Natural killer cell (primary cell): ENCODE measurements around the gene SETBP1. TPM values are rescaled to one million over a fixed set of nuclear protein-coding genes. Genes with fewer than 3 reads are reported as not detected.

Experiments
- ATAC-seq, 3 donors: fragments of 150-1000 bp in 2 of 3; fragments of 200-7000 bp in 1 of 3; cut with Tn5 transposase; 1 replicate in 1 of 3; 2 replicates in 2 of 3; pipeline ENCODE4 v1.10.0; 2021; ENCODE audit warnings: mild to moderate bottlenecking in 2 of 3, moderate library complexity in 2 of 3
- DNase-seq, 2 donors: peaks; one replicate each; pipeline versions ENCODE4 v3.0.0 to v3.0.0-alpha.2; 2013 to 2021; ENCODE audit warnings: mixed read lengths in 1 of 2
- H3K27ac ChIP-seq: one replicate; pipeline ENCODE4 v1.5.1; 2013; ENCODE audit warnings: mild to moderate bottlenecking, low read length
- H3K27me3 ChIP-seq: one replicate; pipeline ENCODE4 v1.6.1; 2013; ENCODE audit warnings: low read length; ENCODE audit not compliant: control insufficient read depth, insufficient read depth
- H3K36me3 ChIP-seq: one replicate; pipeline ENCODE4 v1.6.1; 2013; ENCODE audit warnings: low read length; ENCODE audit not compliant: control insufficient read depth, insufficient read depth
- H3K4me1 ChIP-seq: one replicate; pipeline ENCODE4 v1.6.1; 2013; ENCODE audit warnings: low read length; ENCODE audit not compliant: control insufficient read depth, insufficient read depth
- H3K4me3 ChIP-seq: one replicate; pipeline ENCODE4 v1.5.1; 2013; ENCODE audit warnings: low read length
- H3K9me3 ChIP-seq: one replicate; pipeline ENCODE4 v1.6.1; 2013; ENCODE audit warnings: low read length; ENCODE audit not compliant: control insufficient read depth, insufficient read depth
- H3K27ac Mint-ChIP-seq, 2 donors: one replicate each; pipeline ENCODE4 v1.8.0; 2022; ENCODE audit warnings: mild to moderate bottlenecking in 2 of 2, mixed read lengths in 2 of 2, moderate library complexity in 1 of 2
- H3K27me3 Mint-ChIP-seq, 2 donors: one replicate each; pipeline ENCODE4 v1.8.0; 2022; ENCODE audit warnings: low read depth in 2 of 2, mixed read lengths in 2 of 2
- H3K36me3 Mint-ChIP-seq: one replicate; pipeline ENCODE4 v1.8.0; 2022; ENCODE audit warnings: mixed read lengths
- H3K4me1 Mint-ChIP-seq, 2 donors: one replicate each; pipeline ENCODE4 v1.8.0; 2022; ENCODE audit warnings: mixed read lengths in 2 of 2
- H3K4me3 Mint-ChIP-seq: one replicate; pipeline ENCODE4 v1.8.0; 2022; ENCODE audit warnings: mild to moderate bottlenecking, moderate library complexity, mixed read lengths
- H3K9me3 Mint-ChIP-seq, 2 donors: one replicate each; pipeline ENCODE4 v1.8.0; 2022; ENCODE audit warnings: mixed read lengths in 2 of 2
- WGBS: methylation state at CpG from one replicate; pipeline ENCODE4 v1.1.7; 2013; ENCODE audit warnings: missing lambda C conversion rate; ENCODE audit not compliant: insufficient coverage; 5-methylcytosine and 5-hydroxymethylcytosine counted together
- intact Hi-C: fragments of 100-400 bp; cut with micrococcal nuclease; formaldehyde crosslinking; loops from one replicate; pipeline ENCODE4 v1.14.2; 2022
- total RNA-seq, 4 donors: library from RNA; stranded (reverse); fragments of 120-200 nt in 1 of 4; gene quantifications; one replicate each; pipeline versions ENCODE4 v1.2.3 to v1.2.4, GENCODE V29; 2013 to 2022
- TF ChIP-seq, protein P1 (sequence below): fragments of 200-600 bp; IDR thresholded peaks from one replicate; pipeline ENCODE4 v1.8.0; 2022; ENCODE audit warnings: antibody characterized with exemption

The SETBP1 gene
- total RNA-seq, 3 donors from 2014 or later (not counting 1 experiment from before 2014, with no cell fraction given), result 36.0 to 46.6 (median 41.2) TPM

DNA sequence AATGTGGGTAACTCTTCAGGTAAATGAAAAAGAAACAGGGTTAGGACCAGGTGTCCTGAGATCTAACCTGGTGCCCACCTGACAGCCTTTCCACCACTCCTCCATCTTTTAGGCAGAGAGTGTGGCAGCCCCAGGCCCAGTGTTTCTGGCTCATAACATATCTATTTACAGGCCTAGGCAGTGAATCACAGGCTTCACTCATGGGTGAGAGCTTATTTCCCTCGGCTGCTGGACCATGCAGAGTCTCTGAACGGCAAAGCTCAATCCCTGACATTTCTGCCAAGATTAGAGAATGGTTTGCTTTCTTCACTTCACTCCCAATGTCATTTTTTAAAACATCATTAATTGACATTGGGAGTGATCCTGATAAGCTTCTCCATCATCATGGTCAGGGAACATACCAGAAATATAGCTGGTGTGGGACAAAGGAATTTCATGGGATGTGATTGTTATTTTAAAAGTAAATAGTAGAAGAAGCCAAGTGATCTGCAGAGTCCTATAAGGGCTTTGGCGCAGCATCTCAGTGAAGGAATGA, 323.9 kb downstream of the SETBP1 start:
- H3K4me1 Mint-ChIP-seq, result peaks cover 23 to 25% of the 10 kb centered on the region in 2 donors
- intact Hi-C loops, result no loop called here
- no peak overlapping the region for H3K27ac Mint-ChIP-seq

DNA sequence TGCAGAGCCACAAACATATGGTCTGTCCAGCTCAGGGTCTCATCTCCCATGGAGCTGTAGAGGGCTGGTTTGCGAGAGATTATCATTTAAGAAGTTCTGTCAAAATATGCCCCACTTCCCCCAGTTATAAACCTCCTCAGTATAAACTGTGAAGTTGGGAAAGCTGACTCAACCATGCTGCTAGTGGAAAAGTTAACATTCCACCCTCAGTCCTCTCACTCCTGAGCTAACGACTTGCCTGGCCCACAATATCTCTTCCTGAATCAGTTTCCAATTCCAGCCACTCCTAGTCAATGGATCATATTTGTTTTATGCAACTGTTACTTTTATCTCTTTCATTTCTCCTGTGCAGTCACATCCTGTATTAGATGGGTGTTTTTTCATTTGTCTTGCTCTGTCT, 326.2 kb downstream of the SETBP1 start:
- WGBS, result 85% methylated on average over 2 of the region's 2 CpGs
- Mint-ChIP-seq H3K4me3 (no peak overlapping the region), H3K27me3 (peaks cover 0 to 2% of the 10 kb centered on the region in 2 donors), H3K4me1 (peaks cover 35 to 42% of the 10 kb centered on the region in 2 donors), H3K36me3 (no peaks in the 10 kb centered on the region), H3K9me3 (peaks cover 0 to 1% of the 10 kb centered on the region in 2 donors), H3K27ac (no peak overlapping the region)
- no peak for ATAC-seq
- no peaks in the 10 kb centered on the region for H3K9me3 ChIP-seq
- DNase-seq, result no peak
- no peak overlapping the region for H3K27ac ChIP-seq
- TF ChIP-seq, protein P1, sequence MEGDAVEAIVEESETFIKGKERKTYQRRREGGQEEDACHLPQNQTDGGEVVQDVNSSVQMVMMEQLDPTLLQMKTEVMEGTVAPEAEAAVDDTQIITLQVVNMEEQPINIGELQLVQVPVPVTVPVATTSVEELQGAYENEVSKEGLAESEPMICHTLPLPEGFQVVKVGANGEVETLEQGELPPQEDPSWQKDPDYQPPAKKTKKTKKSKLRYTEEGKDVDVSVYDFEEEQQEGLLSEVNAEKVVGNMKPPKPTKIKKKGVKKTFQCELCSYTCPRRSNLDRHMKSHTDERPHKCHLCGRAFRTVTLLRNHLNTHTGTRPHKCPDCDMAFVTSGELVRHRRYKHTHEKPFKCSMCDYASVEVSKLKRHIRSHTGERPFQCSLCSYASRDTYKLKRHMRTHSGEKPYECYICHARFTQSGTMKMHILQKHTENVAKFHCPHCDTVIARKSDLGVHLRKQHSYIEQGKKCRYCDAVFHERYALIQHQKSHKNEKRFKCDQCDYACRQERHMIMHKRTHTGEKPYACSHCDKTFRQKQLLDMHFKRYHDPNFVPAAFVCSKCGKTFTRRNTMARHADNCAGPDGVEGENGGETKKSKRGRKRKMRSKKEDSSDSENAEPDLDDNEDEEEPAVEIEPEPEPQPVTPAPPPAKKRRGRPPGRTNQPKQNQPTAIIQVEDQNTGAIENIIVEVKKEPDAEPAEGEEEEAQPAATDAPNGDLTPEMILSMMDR, result no peak
- peaks cover 14% of the 10 kb centered on the region for H3K4me1 ChIP-seq
- H3K4me3 ChIP-seq, result no peak overlapping the region
- intact Hi-C loops, result no loop called here
- H3K36me3 ChIP-seq, result no peaks in the 10 kb centered on the region
- no peaks in the 10 kb centered on the region for H3K27me3 ChIP-seq

More for the DNA sequence above, 323.9 kb downstream of the SETBP1 start:
- H3K4me1 ChIP-seq, result peaks cover 10% of the 10 kb centered on the region
- 87% methylated on average over 2 of the region's 3 CpGs for WGBS
- H3K9me3 ChIP-seq, result no peaks in the 10 kb centered on the region
- Mint-ChIP-seq H3K36me3 (no peaks in the 10 kb centered on the region), H3K4me3 (no peak overlapping the region), H3K27me3 (no peaks in the 10 kb centered on the region), H3K9me3 (no peaks in the 10 kb centered on the region)
- DNase-seq (no peak), ATAC-seq (no peak)
- no peaks in the 10 kb centered on the region for H3K27me3 ChIP-seq
- H3K27ac ChIP-seq, result no peak overlapping the region
- TF ChIP-seq, protein P1, result no peak
- H3K4me3 ChIP-seq, result no peak overlapping the region
- H3K36me3 ChIP-seq, result no peaks in the 10 kb centered on the region

DNA sequence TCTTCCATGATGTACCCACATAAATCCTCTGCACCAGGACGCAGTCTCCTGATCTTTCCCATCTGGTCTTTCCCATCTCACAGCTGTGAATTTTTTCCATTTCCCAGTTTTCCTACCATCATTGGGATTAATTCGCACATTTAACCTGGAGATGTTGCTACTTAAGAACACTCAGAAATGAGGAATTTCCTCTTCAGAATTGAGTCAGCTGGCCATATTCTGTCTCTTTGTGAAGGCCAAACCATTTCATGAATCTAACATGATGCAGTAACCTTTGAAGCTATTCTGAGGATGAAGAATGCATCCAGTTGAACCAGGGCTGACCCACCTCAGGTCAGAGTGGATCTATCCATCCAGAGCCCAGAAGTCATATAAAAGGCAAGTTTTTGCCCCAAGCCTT, 326.8 kb downstream of the SETBP1 start:
- H3K4me3 Mint-ChIP-seq, result no peak overlapping the region
- H3K4me3 ChIP-seq, result no peak overlapping the region
- DNase-seq, result no peak
- no peaks in the 10 kb centered on the region for H3K36me3 Mint-ChIP-seq
- H3K27ac ChIP-seq, result no peak overlapping the region
- no peak overlapping the region for H3K27ac Mint-ChIP-seq
- ATAC-seq, result no peak
- no peaks in the 10 kb centered on the region for H3K27me3 ChIP-seq
- H3K9me3 Mint-ChIP-seq, result peaks cover 0 to 2% of the 10 kb centered on the region in 2 donors
- 100% methylated on average over 2 of the region's 2 CpGs for WGBS
- no peaks in the 10 kb centered on the region for H3K36me3 ChIP-seq
- peaks cover 41 to 48% of the 10 kb centered on the region in 2 donors for H3K4me1 Mint-ChIP-seq
- H3K4me1 ChIP-seq, result peaks cover 14% of the 10 kb centered on the region
- no peaks in the 10 kb centered on the region for H3K9me3 ChIP-seq
- H3K27me3 Mint-ChIP-seq, result peaks cover 0 to 3% of the 10 kb centered on the region in 2 donors
- TF ChIP-seq, protein P1, result no peak
- intact Hi-C loops, result no loop called here
